DOHH2 (cell line): ENCODE measurements around the gene PLEKHJ1.

Source experiments
- H3F3A ChIP-seq: fragments of 200-600 bp; sonication (generic), shearing (Covaris generic); 2 replicates; pipeline ENCODE4 v1.6.0; 2016; ENCODE audit warnings: antibody characterized with exemption, mild to moderate bottlenecking; ENCODE audit not compliant: control insufficient read depth, insufficient read depth
- H3K27ac ChIP-seq: fragments of 200-600 bp; sonication (generic); 2 replicates; pipeline ENCODE4 v1.5.1; 2014; ENCODE audit warnings: low read depth, mild to moderate bottlenecking, low read length, moderate library complexity
- H3K27me3 ChIP-seq: fragments of 200-600 bp; sonication (generic); 2 replicates; pipeline ENCODE4 v1.6.1; 2014; ENCODE audit warnings: mild to moderate bottlenecking, low read length, mixed read lengths; ENCODE audit not compliant: control insufficient read depth
- H3K36me3 ChIP-seq: fragments of 200-600 bp; sonication (generic); 2 replicates; pipeline ENCODE4 v1.6.1; 2014; ENCODE audit warnings: mild to moderate bottlenecking, low read length, moderate library complexity, mixed read lengths; ENCODE audit not compliant: control insufficient read depth
- H3K4me1 ChIP-seq: fragments of 200-600 bp; sonication (generic); 2 replicates; pipeline ENCODE4 v1.6.1; 2014; ENCODE audit warnings: mild to moderate bottlenecking, low read length, mixed read lengths; ENCODE audit not compliant: control insufficient read depth
- H3K4me2 ChIP-seq: fragments of 200-600 bp; sonication (generic); 2 replicates; pipeline ENCODE4 v1.6.0; 2014; ENCODE audit warnings: mild to moderate bottlenecking, low read length, moderate library complexity
- H3K4me3 ChIP-seq: fragments of 200-600 bp; sonication (generic); 2 replicates; pipeline ENCODE4 v1.5.1; 2014; ENCODE audit warnings: mild to moderate bottlenecking, low read length, mixed read lengths
- H3K79me2 ChIP-seq: fragments of 200-600 bp; sonication (generic); 2 replicates; pipeline ENCODE4 v1.6.1; 2014; ENCODE audit warnings: mild to moderate bottlenecking, low read length, mixed read lengths; ENCODE audit not compliant: control insufficient read depth
- H3K9me2 ChIP-seq: fragments of 200-600 bp; sonication (generic); replicated peaks from 2 replicates; pipeline ENCODE4 v1.6.1; 2014; ENCODE audit warnings: mild to moderate bottlenecking, low read length, mixed read lengths; ENCODE audit not compliant: control insufficient read depth
- H3K9me3 ChIP-seq: fragments of 200-600 bp; sonication (generic); 2 replicates; pipeline ENCODE4 v1.6.1; 2014; ENCODE audit warnings: antibody characterized with exemption, low read length, mixed read lengths; ENCODE audit not compliant: control insufficient read depth, insufficient read depth
- H4K20me1 ChIP-seq: fragments of 200-600 bp; sonication (generic); 2 replicates; pipeline ENCODE4 v1.6.0; 2014; ENCODE audit warnings: low read depth, mild to moderate bottlenecking, antibody characterized with exemption, low read length, moderate library complexity; ENCODE audit not compliant: control insufficient read depth, insufficient read depth
- EZH2phosphoT487 ChIP-seq: fragments of 200-600 bp; sonication (generic); IDR thresholded peaks from 2 replicates; pipeline ENCODE4 v1.6.1; 2017; ENCODE audit warnings: borderline replicate concordance, mild to moderate bottlenecking, antibody characterized with exemption, low read length, moderate library complexity, mixed read lengths
- TF ChIP-seq, protein P1 (sequence below): fragments of 200-600 bp; sonication (generic); IDR thresholded peaks from one replicate; pipeline ENCODE4 v1.5.1; 2014; ENCODE audit warnings: antibody characterized with exemption, mild to moderate bottlenecking, low read depth, low read length; ENCODE audit not compliant: poor library complexity, severe bottlenecking

Gene PLEKHJ1

DNA sequence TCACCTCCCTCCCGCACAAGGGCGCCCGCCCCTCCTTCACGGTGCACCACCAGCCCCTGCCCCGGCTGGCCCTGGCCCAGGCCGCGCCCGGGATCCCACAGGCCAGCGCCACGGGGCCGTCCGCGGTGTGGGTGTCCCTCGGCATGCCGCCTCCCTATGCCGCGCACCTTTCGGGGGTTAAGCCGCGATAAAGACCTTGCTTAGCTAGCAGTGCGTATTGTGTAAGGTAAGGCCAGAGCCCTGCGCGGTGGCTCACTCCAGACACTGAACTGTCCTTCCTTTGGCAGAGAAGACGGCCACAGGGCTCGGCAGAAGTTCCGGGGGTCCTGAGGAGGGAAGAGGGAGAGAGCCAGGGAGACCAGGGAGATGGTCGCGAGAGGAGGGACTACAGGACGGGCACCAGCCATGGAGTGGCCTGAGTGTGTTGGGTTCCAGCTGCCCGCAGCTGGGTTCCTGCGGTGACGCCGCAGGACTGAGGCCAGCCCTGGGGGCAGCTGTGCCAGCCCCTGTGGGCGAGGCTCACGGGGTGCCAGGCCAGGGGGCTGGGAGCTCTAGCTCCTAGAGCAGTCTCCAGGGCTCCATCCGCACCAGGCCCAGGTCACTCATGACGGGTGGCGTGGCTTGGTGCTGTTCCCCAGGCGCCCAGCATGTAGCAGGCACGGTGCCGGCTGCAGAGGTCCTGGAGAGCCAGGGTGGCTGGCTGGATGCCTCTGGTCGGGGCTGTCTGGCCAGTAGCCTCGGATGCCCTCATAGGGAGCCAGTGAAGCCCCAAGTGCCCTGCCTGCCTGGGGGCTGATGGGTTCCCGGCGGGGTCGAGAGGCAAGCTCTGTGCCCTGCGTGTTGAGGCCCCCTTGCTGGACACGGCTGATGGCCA, 7.7 kb downstream of the PLEKHJ1 start:
- Histone ChIP-seq H3K27me3 (no peaks in the 10 kb centered on the region), H3K36me3 (peaks cover 94% of the 10 kb centered on the region), H3K79me2 (peaks cover 45% of the 10 kb centered on the region), H3K4me3 (peak overlapping the region; percentile 65), H4K20me1 (0 out of 2 replicates have a peak, but pooled peaks cover 3% of the 10 kb centered on the region), H3K4me2 (peak overlapping the region; percentile 88), H3K9me2 (no peaks in the 10 kb centered on the region), H3K4me1 (peaks cover 51% of the 10 kb centered on the region), H3K27ac (peak overlapping the region; percentile 90), H3F3A (peaks cover 30% of the 10 kb centered on the region), H3K9me3 (no peaks in the 10 kb centered on the region)
- TF ChIP-seq, protein P1, sequence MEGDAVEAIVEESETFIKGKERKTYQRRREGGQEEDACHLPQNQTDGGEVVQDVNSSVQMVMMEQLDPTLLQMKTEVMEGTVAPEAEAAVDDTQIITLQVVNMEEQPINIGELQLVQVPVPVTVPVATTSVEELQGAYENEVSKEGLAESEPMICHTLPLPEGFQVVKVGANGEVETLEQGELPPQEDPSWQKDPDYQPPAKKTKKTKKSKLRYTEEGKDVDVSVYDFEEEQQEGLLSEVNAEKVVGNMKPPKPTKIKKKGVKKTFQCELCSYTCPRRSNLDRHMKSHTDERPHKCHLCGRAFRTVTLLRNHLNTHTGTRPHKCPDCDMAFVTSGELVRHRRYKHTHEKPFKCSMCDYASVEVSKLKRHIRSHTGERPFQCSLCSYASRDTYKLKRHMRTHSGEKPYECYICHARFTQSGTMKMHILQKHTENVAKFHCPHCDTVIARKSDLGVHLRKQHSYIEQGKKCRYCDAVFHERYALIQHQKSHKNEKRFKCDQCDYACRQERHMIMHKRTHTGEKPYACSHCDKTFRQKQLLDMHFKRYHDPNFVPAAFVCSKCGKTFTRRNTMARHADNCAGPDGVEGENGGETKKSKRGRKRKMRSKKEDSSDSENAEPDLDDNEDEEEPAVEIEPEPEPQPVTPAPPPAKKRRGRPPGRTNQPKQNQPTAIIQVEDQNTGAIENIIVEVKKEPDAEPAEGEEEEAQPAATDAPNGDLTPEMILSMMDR = no peak
- no peak for TF ChIP-seq EZH2phosphoT487

DNA sequence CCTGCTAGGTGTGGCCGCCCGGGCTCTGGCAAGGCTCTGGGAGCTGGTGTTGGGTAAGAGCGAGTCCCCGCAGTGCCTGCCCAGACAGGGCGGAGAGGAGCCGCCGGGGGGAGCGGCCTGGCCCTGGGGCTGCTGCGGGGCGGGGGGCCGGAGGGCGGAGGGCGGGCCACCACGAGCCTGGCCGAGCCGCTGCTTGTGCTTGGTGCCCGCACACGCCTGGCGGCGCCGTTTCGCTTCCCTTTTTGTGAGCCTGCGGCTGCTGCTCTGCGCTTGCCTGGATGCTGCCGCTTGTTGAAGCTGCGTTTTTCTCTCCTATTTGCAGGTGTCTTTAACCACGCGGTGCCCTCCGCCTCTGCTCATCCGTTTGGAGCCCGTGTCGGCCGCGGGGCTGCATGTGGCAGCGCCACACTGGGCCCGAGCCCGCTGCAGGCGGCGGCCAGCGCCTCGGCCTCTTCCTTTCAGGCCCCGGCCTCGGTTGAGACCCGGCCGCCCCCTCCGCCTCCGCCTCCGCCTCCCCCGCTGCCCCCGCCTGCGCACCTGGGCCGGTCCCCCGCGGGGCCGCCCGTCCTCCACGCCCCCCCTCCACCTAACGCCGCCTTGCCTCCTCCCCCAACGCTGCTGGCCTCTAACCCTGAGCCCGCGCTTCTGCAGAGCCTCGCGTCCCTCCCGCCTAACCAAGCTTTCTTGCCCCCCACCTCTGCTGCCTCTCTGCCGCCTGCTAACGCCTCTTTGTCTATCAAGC, 8.5 kb downstream of the PLEKHJ1 start:
- H3F3A ChIP-seq = peaks cover 32% of the 10 kb centered on the region
- peaks cover 53% of the 10 kb centered on the region for H3K4me1 ChIP-seq
- H3K27me3 ChIP-seq = no peaks in the 10 kb centered on the region
- H3K36me3 ChIP-seq = peaks cover 91% of the 10 kb centered on the region
- peak overlapping the region; percentile 65 for H3K4me3 ChIP-seq
- H3K9me2 ChIP-seq = no peaks in the 10 kb centered on the region
- H3K9me3 ChIP-seq = no peaks in the 10 kb centered on the region
- H3K79me2 ChIP-seq = peaks cover 37% of the 10 kb centered on the region
- 0 out of 2 replicates have a peak, but pooled peaks cover 3% of the 10 kb centered on the region for H4K20me1 ChIP-seq
- H3K4me2 ChIP-seq = peak overlapping the region; percentile 88
- peak overlapping the region; percentile 90 for H3K27ac ChIP-seq
- TF ChIP-seq, protein P1 = no peak
- no peak for TF ChIP-seq EZH2phosphoT487

DNA sequence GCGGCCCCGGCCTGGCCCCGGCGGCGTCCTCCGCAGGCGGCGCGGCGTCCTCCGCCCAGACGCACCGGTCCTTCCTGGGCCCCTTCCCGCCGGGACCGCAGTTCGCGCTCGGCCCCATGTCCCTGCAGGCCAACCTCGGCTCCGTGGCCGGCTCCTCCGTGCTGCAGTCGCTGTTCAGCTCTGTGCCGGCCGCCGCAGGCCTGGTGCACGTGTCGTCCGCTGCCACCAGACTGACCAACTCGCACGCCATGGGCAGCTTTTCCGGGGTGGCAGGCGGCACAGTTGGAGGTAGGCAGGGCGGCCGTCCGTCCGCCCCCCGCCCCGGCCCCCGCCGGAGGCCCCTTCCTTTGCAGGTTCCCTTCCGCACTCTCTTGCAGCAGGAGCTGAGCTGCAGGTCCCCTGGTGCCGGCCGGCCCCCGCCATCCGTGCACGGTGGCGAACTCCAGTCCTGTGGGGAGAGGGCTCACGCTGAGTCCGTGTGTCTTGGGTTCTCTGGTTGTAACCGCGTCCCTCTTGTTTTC, 9.2 kb downstream of the PLEKHJ1 start:
- peak overlapping the region; percentile 88 for H3K4me2 ChIP-seq
- H3K9me3 ChIP-seq = no peaks in the 10 kb centered on the region
- H3F3A ChIP-seq = peaks cover 31% of the 10 kb centered on the region
- peak overlapping the region; percentile 65 for H3K4me3 ChIP-seq
- TF ChIP-seq EZH2phosphoT487 = no peak
- TF ChIP-seq, protein P1 = no peak
- H3K36me3 ChIP-seq = peaks cover 91% of the 10 kb centered on the region
- H3K79me2 ChIP-seq = peaks cover 30% of the 10 kb centered on the region
- 0 out of 2 replicates have a peak, but pooled peaks cover 3% of the 10 kb centered on the region for H4K20me1 ChIP-seq
- no peaks in the 10 kb centered on the region for H3K27me3 ChIP-seq
- H3K4me1 ChIP-seq = peaks cover 60% of the 10 kb centered on the region
- H3K27ac ChIP-seq = peak overlapping the region; percentile 90
- H3K9me2 ChIP-seq = no peaks in the 10 kb centered on the region
